ENCODE results near the gene CASQ1.

Gene CASQ1

DNA sequence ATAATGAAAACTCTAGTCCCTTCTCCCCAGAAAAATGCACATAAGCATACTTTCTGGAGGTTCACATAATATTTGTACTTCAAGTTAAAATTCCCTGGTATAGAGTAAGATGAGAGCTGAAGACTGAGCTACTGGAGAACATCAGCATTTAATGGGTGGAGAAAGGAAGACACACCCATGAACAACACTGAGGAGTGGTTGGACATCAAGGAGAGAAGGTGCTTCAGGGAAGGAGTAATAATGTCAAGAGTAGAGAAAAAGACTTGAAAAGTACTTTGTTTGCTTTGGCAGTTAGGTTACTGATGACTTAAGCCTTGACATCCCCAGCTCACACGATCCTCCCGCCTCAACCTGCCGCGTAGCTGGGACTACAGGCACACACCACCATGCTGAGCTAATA, 36.7 kb downstream of the CASQ1 start:
- no peak for DNase-seq

DNA sequence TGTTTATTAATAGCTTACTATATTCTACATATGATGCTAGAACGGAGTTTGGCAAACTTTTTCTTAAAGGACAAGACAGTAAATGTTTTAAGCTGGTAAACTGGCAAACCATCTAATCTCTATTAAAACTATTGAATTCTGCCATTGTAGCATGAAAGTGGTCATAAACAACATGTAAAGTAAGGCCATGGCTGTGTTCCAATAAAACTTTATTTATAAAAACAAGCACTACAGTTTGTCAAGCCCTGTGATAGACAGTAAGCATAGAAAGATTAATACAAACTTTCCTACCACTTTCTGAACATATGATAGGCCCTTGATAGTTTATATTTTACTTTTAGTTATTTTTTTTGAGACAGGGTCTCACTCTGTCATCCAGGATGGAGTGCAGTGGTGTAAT, 37.2 kb downstream of the CASQ1 start:
- DNase-seq: no peak

DNA sequence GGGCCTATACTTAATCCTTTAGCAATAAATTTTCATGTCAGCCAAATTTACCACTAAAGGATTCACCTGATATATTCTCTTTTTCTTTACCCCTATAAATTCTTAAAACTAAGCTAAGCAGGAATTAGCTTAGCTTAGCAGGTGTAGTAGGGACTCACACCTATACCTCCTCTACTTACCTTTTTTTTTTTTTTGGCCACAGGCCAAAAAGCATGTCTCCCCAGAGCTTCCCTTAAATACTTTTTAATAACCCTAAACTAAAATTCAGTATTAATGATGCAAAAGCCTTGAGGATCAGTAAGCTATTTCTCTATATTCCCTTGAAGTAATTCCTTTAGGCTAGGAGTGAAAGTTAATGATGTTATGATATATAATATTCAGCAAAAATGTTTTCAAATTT, 38.1 kb downstream of the CASQ1 start:
- no peak for DNase-seq

DNA sequence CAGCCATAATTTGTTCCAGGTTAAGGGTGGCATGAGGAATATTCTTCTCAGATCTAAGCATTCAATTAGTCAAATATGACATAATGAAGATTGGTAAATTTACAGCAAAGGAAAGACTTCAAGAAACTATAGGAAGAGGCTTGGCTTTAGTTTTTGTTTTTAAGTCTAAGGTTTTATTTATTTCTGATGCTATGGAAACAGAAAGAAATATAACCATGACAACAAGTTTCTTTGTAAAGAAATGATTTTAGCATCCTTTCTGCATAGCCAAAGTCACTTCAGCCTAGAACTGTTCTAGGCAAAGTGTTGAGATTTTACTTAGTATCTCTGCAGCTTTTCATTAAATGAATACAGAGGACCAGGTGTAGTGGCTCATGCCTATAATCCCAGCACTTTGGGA, 42.5 kb downstream of the CASQ1 start:
- DNase-seq: no peak

DNA sequence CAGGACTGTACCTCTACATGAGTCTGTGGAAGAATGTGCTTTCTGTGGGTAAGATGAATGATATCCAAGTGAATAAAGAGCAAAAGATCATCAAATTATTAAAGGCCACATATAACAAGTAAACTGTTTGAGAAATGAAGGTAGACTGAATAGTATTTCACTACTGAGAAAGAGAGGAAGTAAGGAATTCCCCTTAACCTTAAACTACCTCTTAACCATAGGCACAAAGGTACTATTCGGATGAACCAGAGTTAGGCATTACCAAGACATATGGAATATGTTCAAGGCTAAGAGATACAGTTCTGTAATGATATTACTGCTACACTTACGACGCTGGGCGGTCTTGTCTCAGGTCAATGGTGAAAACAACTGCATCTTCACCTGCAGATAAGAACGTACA, 46.4 kb downstream of the CASQ1 start:
- no peak for DNase-seq

DNA sequence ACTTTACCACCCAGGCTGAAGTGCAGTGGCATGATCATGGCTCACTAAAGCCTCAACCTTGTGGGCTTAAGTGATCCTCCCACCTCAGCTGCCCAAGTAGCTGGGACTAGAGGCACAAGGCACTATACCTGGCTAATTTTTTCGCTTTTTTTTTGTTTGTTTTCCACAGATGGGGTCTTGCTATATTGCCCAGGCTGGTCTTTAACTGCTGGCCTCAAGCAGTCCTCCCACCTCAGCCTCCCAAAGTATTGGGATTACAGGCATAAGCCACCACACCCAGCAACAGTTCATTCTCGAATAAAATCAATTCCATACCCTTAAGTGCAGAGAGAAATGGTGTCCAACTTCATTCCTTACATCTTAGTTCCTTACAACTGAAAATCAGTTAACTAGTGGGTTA, 47.2 kb downstream of the CASQ1 start:
- DNase-seq: no peak

DNA sequence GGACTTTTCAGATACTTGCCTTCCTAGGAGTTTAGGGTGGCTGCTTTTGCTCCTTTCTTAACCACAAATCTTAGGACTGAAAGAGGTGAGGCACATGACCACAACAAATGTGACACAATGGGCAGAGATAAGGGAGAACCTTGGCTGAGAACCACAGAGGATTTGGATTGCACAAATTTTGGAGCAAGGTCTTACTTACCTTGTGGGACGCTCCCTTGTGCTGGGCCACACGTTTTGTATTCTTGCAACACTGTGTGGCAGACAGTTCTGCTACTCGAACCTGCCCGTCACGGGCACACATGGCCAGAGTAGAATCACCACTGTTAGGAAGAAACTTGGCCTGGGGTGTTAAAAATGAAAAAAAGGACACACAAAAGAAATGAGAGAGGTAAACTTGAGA, 48.0 kb downstream of the CASQ1 start:
- no peak for DNase-seq

DNA sequence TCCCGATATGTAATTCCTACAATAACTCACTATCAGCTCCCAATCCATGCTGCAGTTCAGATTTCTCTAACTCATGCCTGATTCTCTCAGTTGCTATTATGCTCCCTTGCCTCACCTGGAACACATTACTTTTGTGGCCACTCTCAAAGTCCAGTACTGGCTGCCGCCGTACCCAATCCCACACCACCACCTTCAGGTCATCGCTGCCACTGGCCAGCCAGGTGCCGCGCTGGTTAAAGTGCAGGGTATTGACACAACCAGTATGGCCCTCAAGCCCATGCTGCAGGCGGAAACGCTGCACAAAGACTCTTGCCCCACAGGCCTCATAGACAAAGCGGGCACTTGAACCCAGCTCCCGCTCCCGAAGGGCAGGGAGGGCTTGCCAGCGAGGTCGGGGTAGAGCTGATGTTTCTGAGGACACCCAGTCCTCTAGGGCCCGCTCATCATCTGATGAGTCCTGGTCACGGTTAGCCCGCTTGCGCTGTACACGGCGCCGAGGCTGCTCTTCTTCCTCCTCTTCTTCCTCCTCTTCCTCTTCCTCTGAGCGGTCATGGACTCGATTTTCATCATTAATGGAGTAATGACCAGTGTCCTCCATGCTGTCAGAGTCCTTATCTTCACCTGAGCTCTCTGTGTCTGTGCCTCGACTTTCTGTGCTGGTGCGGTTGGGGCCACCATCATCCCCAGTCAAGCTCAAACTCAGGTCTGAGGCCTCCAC, 49.4 kb downstream of the CASQ1 start:
- no peak for DNase-seq

DNA sequence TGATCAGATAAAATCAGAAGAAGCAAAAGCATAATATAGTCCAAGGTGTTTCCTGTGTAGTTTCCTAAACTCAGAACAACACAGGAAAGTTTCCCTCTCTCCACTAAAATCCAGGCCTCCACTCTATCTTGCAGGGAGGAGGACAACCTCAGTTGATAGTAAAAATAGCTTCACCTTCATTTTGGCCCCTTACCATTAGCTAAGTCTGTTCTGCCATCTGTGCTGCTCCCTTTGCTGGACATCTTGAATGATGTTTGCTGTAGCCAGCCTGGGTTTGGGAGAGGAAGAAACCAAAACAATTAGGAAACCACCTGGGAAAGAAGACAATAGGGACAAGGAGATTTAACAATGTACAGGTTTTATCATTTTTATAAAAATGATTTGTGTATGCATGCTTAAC, 53.4 kb downstream of the CASQ1 start:
- no peak for DNase-seq

DNA sequence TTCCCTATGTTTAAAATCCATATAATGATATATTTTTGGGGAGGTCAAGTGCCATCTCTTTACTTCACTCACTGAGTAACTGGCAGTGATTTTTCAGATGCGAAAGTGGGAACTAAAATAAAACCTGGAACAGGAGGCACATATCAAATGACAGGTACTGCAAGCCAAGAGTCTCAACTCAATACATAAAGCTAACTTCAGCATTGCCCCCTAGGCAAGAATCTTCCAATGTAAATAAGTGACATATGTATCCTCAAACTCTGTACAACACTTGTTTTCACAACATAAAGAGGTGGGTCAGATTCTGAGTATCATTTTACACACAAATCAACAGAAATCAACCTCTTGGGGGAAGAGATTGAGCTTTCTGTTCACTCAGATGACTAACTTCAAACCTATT, 53.8 kb downstream of the CASQ1 start:
- no peak for DNase-seq

DNA sequence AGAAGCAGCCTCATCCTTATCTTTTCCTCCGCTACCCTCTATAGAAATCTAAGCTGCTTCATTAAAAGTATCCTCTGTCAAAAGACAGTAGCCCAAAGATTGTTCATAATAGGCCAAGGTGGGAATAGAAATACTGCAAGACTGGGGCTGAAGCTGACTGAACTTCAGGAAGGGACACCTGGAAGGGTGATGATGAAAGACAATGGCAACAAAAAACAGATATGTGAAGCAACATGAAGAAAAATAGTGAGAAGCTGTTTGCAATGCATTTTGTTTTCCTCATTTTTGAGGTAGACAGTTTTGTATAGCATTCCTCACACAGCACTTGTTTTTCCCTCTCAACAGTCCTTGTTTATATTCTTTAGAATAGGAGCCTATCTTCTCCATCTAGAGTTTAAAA, 55.1 kb downstream of the CASQ1 start:
- DNase-seq: no peak

DNA sequence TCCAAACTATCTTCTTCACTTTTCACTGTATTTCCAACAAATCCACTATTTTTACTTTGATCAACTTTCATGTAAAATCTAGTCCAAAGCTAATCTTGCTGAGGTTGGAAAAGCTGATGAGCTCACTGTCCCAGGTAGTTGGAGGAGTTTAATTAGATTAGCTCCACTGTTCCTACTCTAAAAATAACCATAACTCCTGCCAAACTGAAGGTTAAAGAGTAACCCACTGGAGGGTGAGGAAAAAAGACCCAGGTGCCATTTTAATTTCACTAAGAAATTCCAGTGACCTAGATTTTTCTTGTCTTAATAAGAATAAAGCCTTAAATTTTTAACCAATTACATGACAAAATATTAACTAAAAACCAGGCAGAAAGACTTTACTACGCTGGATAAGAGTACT, 56.7 kb downstream of the CASQ1 start:
- no peak for DNase-seq

DNA sequence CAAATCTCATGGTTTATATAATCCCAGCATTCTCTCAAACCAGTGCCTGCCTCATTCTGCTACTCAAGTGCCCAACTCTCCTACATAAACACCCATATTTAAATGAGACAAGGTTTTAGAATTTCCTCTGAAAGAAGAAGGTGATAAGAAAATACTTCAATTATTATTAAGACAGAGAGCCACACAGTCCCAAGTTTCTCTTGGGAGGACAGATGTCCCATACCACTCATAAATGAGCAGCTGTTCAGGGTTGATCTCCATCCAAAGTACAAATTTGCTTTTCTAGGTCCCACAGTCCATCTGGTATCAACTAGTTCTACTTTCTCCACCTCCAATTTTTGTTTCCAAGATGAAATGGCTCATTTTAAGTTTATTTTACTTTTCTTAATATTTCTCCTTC, 60.6 kb downstream of the CASQ1 start:
- DNase-seq: no peak

Data from activated CD4-positive, alpha-beta T cell treated with anti-CD3 and anti-CD28 coated beads for 4 hours (primary cell).